Endothelial cell of umbilical vein (primary cell): Measurements from ENCODE around the gene PMAIP1. TPM values are rescaled to one million over a fixed set of nuclear protein-coding genes. Genes with fewer than 3 reads are reported as not detected.
"Not testable (repeated sequence)": the region's sequence is repeated elsewhere in the genome, so short reads cannot be mapped to it uniquely, and the experiment has no call there.

Experiments
- BruUV-seq: library from RNA; stranded (reverse); fragments of 400-500 nt; replicated peaks from 2 replicates; lab custom pipeline; 2021; lab: Mats Ljungman, UMichigan
- CTCF ChIA-PET: fragments of 300-600, 350-600 bp; sonication (Branson Sonifier 250); formaldehyde crosslinking; loops from one replicate; lab custom pipeline; 2021; ENCODE audit warnings: antibody characterized with exemption, inconsistent platforms; lab: Charles Lee
- POLR2A ChIA-PET: fragments of 300-600, 350-600 bp; sonication (Branson Sonifier 250); formaldehyde crosslinking; loops from one replicate; lab custom pipeline; 2021; ENCODE audit warnings: antibody characterized with exemption, inconsistent platforms; lab: Charles Lee
- DNase-seq: peaks from one replicate; pipeline ENCODE4 v3.0.0-alpha.2; 2011; ENCODE audit warnings: low read depth, low spot score
- FAIRE-seq: peaks from 2 replicates; lab custom pipeline; 2011; peaks lifted over from hg19 to GRCh38; lab: Jason Lieb, UNC
- H2AFZ ChIP-seq: 2 replicates; pipeline ENCODE4 v1.6.0; 2012; ENCODE audit warnings: low read depth, low read length, control low read depth, inconsistent platforms
- H3K27ac ChIP-seq: 2 replicates; pipeline ENCODE4 v1.5.1; 2011; ENCODE audit warnings: low read depth, mild to moderate bottlenecking, control low read depth, low read length, moderate library complexity; ENCODE audit not compliant: insufficient read depth
- H3K27me3 ChIP-seq, 2 experiments: 2 replicates each; pipeline versions ENCODE4 v1.6.0 to v1.6.1; 2011; ENCODE audit warnings: low read length in 2 of 2, mixed read lengths in 1 of 2; ENCODE audit not compliant: control insufficient read depth in 2 of 2, insufficient read depth in 2 of 2
- H3K36me3 ChIP-seq, 2 experiments: 2 replicates in 1 of 2; 3 replicates in 1 of 2; pipeline ENCODE4 v1.5.1; 2011; ENCODE audit warnings: low read length in 2 of 2, mild to moderate bottlenecking in 1 of 2, moderate library complexity in 1 of 2; ENCODE audit not compliant: control insufficient read depth in 2 of 2, insufficient read depth in 2 of 2; ENCODE audit errors: extremely low read depth in 1 of 2
- H3K4me1 ChIP-seq: 3 replicates; pipeline ENCODE4 v1.5.1; 2011; ENCODE audit warnings: mild to moderate bottlenecking, low read length; ENCODE audit not compliant: control insufficient read depth, insufficient read depth; ENCODE audit errors: extremely low read depth
- H3K4me2 ChIP-seq: 2 replicates; pipeline ENCODE4 v1.6.1; 2011; ENCODE audit warnings: low read length, control low read depth, mixed read lengths; ENCODE audit not compliant: insufficient read depth
- H3K4me3 ChIP-seq, 3 experiments: fragments of 200-600 bp in 1 of 3; sonication (generic), shearing (Covaris generic) in 1 of 3; replicated peaks in 1 of 3; 2 replicates each; pipeline ENCODE4 v1.5.1; 2011 to 2016; ENCODE audit warnings: control low read depth in 3 of 3, low read length in 3 of 3, mild to moderate bottlenecking in 2 of 3, inconsistent platforms in 1 of 3, low read depth in 1 of 3, moderate library complexity in 1 of 3; ENCODE audit not compliant: insufficient read depth in 1 of 3
- H3K79me2 ChIP-seq: 2 replicates; pipeline ENCODE4 v1.6.0; 2012; ENCODE audit warnings: low read length, inconsistent platforms; ENCODE audit not compliant: control insufficient read depth, insufficient read depth
- H3K9ac ChIP-seq: replicated peaks from 2 replicates; pipeline ENCODE3; 2011; ENCODE audit warnings: low read length, control low read depth; ENCODE audit not compliant: insufficient read depth; ENCODE audit errors: extremely low read depth
- H3K9me1 ChIP-seq: replicated peaks from 3 replicates; pipeline ENCODE4 v1.6.0; 2011; ENCODE audit warnings: mild to moderate bottlenecking, low read length; ENCODE audit not compliant: control insufficient read depth, insufficient read depth; ENCODE audit errors: extremely low read depth
- H3K9me3 ChIP-seq: replicated peaks from 2 replicates; pipeline ENCODE4 v1.5.1; 2012; ENCODE audit warnings: low read length, inconsistent platforms; ENCODE audit not compliant: control insufficient read depth, insufficient read depth
- H4K20me1 ChIP-seq: replicated peaks from 2 replicates; pipeline ENCODE3; 2011; ENCODE audit warnings: mild to moderate bottlenecking, low read length; ENCODE audit not compliant: control insufficient read depth, insufficient read depth; ENCODE audit errors: extremely low read depth
- CTCF ChIP-seq, 2 donors: IDR thresholded peaks; 1 replicate in 1 of 2; 2 replicates in 1 of 2; pipeline ENCODE4 v1.5.1; 2011; ENCODE audit warnings: low read length in 2 of 2, mild to moderate bottlenecking in 2 of 2, moderate library complexity in 2 of 2, control low read depth in 1 of 2, inconsistent platforms in 1 of 2, low read depth in 1 of 2; ENCODE audit not compliant: insufficient read depth in 1 of 2; ENCODE audit errors: extremely low read depth in 1 of 2
- EZH2 ChIP-seq: IDR thresholded peaks from 2 replicates; pipeline ENCODE4 v1.6.1; 2012; ENCODE audit warnings: borderline replicate concordance, low read depth, mild to moderate bottlenecking, moderate library complexity, low read length, inconsistent platforms; ENCODE audit not compliant: severe bottlenecking
- FOS ChIP-seq: IDR thresholded peaks from 2 replicates; pipeline ENCODE4 v1.6.1; 2011; ENCODE audit warnings: mild to moderate bottlenecking, low read length, moderate library complexity, borderline replicate concordance; ENCODE audit not compliant: insufficient read depth
- GATA2 ChIP-seq: IDR thresholded peaks from 2 replicates; pipeline ENCODE4 v1.7.0; 2011; ENCODE audit warnings: low read depth, mild to moderate bottlenecking, moderate library complexity, mixed read lengths, low read length; ENCODE audit not compliant: insufficient read length, insufficient read depth
- MAX ChIP-seq: IDR thresholded peaks from 2 replicates; pipeline ENCODE4 v1.6.1; 2011; ENCODE audit not compliant: insufficient read depth, insufficient read length
- dilution Hi-C: fragments of 300-500 bp; cut with MboI; formaldehyde crosslinking; loops from one replicate; pipeline ENCODE4 v1.15.0; 2019; ENCODE audit warnings: low sequenced_read_pairs; ENCODE audit not compliant: extremely low pct_ligation_motif_present
- intact Hi-C: fragments of 100-400 bp; cut with micrococcal nuclease; formaldehyde crosslinking; loops from one replicate; pipeline ENCODE4 v1.10.0; 2022
- polyA plus RNA-seq, 4 experiments: library from polyadenylated mRNA; depleted of rRNA in 3 of 4; stranded (reverse) in 3 of 4; unstranded in 1 of 4; fragments of >200 nt; gene quantifications; 2 replicates each; pipeline versions ENCODE4 v1.2.1 to v1.2.3, GENCODE V29; 2011 to 2012; ENCODE audit warnings: missing spikeins in 1 of 4
- total RNA-seq: library from RNA; stranded (reverse); gene quantifications from 2 replicates; pipeline ENCODE4 v1.2.3, GENCODE V29; 2021

PMAIP1 gene
- total and polyA plus RNA-seq, 2 donors (not counting 3 experiments of a cell fraction or from before 2014, with no cell fraction given) = 7.6 to 11.9 TPM

GRCh38 chr18:59852548-59852947 is 47.2 kb upstream of the PMAIP1 start:
- POLR2A ChIA-PET = no interaction called here
- H3K36me3 ChIP-seq = no peaks in the 10 kb centered on the region
- FAIRE-seq (no peak), DNase-seq (no peak)
- no TSS peak for BruUV-seq
- no peak overlapping the region for H3K9ac ChIP-seq
- H3K27me3 ChIP-seq = peaks cover 0 to 5% of the 10 kb centered on the region in 2 experiments
- no peak overlapping the region for H3K4me2 ChIP-seq
- no peak overlapping the region for H3K4me3 ChIP-seq
- TF ChIP-seq FOS (no peak), GATA2 (no peak)
- CTCF ChIA-PET = interaction anchor here (0.8 to 1.1 kb wide), 2 partner anchors 12 to 96 kb away, joined by 3 read pairs; no protein-coding TSS in a partner anchor
- no peaks in the 10 kb centered on the region for H4K20me1 ChIP-seq
- no peaks in the 10 kb centered on the region for H3K79me2 ChIP-seq
- intact Hi-C loops (no loop called here), dilution Hi-C loops (no loop called here)
- no peak overlapping the region for H2AFZ ChIP-seq
- no peaks in the 10 kb centered on the region for H3K9me3 ChIP-seq
- no peak overlapping the region for H3K27ac ChIP-seq
- no peaks in the 10 kb centered on the region for H3K4me1 ChIP-seq
- no peaks in the 10 kb centered on the region for H3K9me1 ChIP-seq

GRCh38 chr18:59853380-59853779 is 46.4 kb upstream of the PMAIP1 start:
- CTCF ChIA-PET = interaction anchor here (0.8 to 1.1 kb wide), 2 partner anchors 12 to 95 kb away, joined by 3 read pairs; no protein-coding TSS in a partner anchor

GRCh38 chr18:59853988-59854387 is 45.8 kb upstream of the PMAIP1 start:
- H3K27ac ChIP-seq, dilution Hi-C loops, H3K9me1 ChIP-seq, H3K4me3 ChIP-seq, H3K9ac ChIP-seq, H4K20me1 ChIP-seq, FAIRE-seq, H2AFZ ChIP-seq, H3K79me2 ChIP-seq, H3K4me1 ChIP-seq, intact Hi-C loops, H3K27me3 ChIP-seq, BruUV-seq, H3K4me2 ChIP-seq, POLR2A ChIA-PET, H3K9me3 ChIP-seq, H3K36me3 ChIP-seq, DNase-seq: not testable (repeated sequence)
- CTCF ChIA-PET = interaction anchor here (1.1 kb wide), 1 partner anchor 94 kb away, joined by 3 read pairs; no protein-coding TSS in a partner anchor

More at GRCh38 chr18:59853380-59853779, 46.4 kb upstream of the PMAIP1 start:
- Histone ChIP-seq H3K9ac (no peak overlapping the region), H3K79me2 (no peaks in the 10 kb centered on the region), H3K9me3 (no peaks in the 10 kb centered on the region), H4K20me1 (no peaks in the 10 kb centered on the region), H3K27ac (no peak overlapping the region), H3K9me1 (no peaks in the 10 kb centered on the region), H3K4me3 (no peak overlapping the region), H3K4me2 (no peak overlapping the region), H2AFZ (no peak overlapping the region), H3K27me3 (peaks cover 0 to 5% of the 10 kb centered on the region in 2 experiments), H3K36me3 (no peaks in the 10 kb centered on the region), H3K4me1 (no peaks in the 10 kb centered on the region)
- TF ChIP-seq CTCF (IDR thresholded peaks at IDR 0.05; ENCODE audit: extremely low read depth in 1 of 2, insufficient read depth in 1 of 2, low read depth in 1 of 2, low read length in 2 of 2) (no peak), MAX (no peak), EZH2 (no peak)
- intact Hi-C loops (no loop called here), dilution Hi-C loops (no loop called here)
- DNase-seq (no peak), FAIRE-seq (no peak)
- BruUV-seq = no TSS peak
- POLR2A ChIA-PET = no interaction called here
